Panc1 (cell line): ENCODE results near the gene TP53BP2. TPM values are rescaled to one million over a fixed set of nuclear protein-coding genes. Genes with fewer than 3 reads are reported as not detected.

Experiments
- ATAC-seq: fragments of 200-7000 bp; cut with Tn5 transposase; 2 replicates; pipeline ENCODE4 v1.9.1; 2020; ENCODE audit warnings: mild to moderate bottlenecking, moderate library complexity
- BruUV-seq: library from RNA; stranded (reverse); fragments of 400-500 nt; replicated peaks from 2 replicates; lab custom pipeline; 2021; lab: Mats Ljungman, UMichigan
- CTCF ChIA-PET: fragments of 300-600 bp; sonication (Branson Sonifier 250); formaldehyde crosslinking; loops from one replicate; lab custom pipeline; 2022; ENCODE audit warnings: antibody characterized with exemption; lab: Charles Lee
- POLR2A ChIA-PET: fragments of 300-600 bp; sonication (Branson Sonifier 250); formaldehyde crosslinking; loops from one replicate; lab custom pipeline; 2022; ENCODE audit warnings: antibody characterized with exemption; lab: Charles Lee
- DNase-seq: peaks from one replicate; pipeline ENCODE4 v3.0.0-alpha.2; 2010; ENCODE audit warnings: low read depth, low spot score
- H3K27ac ChIP-seq: 2 replicates; pipeline ENCODE4 v1.5.1; 2011; ENCODE audit warnings: mild to moderate bottlenecking, low read length, inconsistent platforms
- H3K27me3 ChIP-seq: fragments of 200-500 bp; sonication (Bioruptor generic); 2 replicates; pipeline ENCODE4 v1.6.0; 2014; ENCODE audit warnings: low read length, inconsistent platforms; ENCODE audit not compliant: control insufficient read depth, insufficient read depth
- H3K36me3 ChIP-seq: fragments of 200-500 bp; sonication (Bioruptor generic); 2 replicates; pipeline ENCODE4 v1.5.1; 2014; ENCODE audit warnings: inconsistent platforms, mild to moderate bottlenecking, low read length, moderate library complexity; ENCODE audit not compliant: control insufficient read depth, insufficient read depth
- H3K4me1 ChIP-seq: 2 replicates; pipeline ENCODE4 v1.5.1; 2011; ENCODE audit warnings: inconsistent platforms, mild to moderate bottlenecking, low read length, moderate library complexity; ENCODE audit not compliant: control insufficient read depth, insufficient read depth
- H3K4me3 ChIP-seq, 2 experiments: 2 replicates each; pipeline ENCODE4 v1.5.1; 2011 to 2012; ENCODE audit warnings: low read depth in 2 of 2, low read length in 2 of 2, mild to moderate bottlenecking in 2 of 2, inconsistent platforms in 1 of 2, moderate library complexity in 1 of 2
- H3K9me3 ChIP-seq: fragments of 200-500 bp; sonication (Bioruptor generic); 2 replicates; pipeline ENCODE4 v1.5.1; 2014; ENCODE audit warnings: low read depth, mild to moderate bottlenecking, inconsistent platforms, low read length, moderate library complexity; ENCODE audit not compliant: control insufficient read depth, insufficient read depth
- CTCF ChIP-seq: fragments of 450-650 bp; IDR thresholded peaks from 2 replicates; pipeline ENCODE4 v1.5.1; 2017; ENCODE audit warnings: mild to moderate bottlenecking
- POLR2AphosphoS5 ChIP-seq: IDR thresholded peaks from 2 replicates; pipeline ENCODE4 v1.6.1; 2012; ENCODE audit warnings: mild to moderate bottlenecking, low read depth, low read length, moderate library complexity
- REST ChIP-seq, 2 experiments: IDR thresholded peaks; 2 replicates each; pipeline ENCODE4 v1.6.1; 2011 to 2012; ENCODE audit warnings: low read depth in 2 of 2, control low read depth in 1 of 2, low read length in 1 of 2, mild to moderate bottlenecking in 1 of 2, moderate library complexity in 1 of 2; ENCODE audit not compliant: insufficient read depth in 1 of 2
- SIN3A ChIP-seq: IDR thresholded peaks from 2 replicates; pipeline ENCODE4 v1.6.1; 2012; ENCODE audit warnings: low read depth, mild to moderate bottlenecking, low read length, moderate library complexity, borderline replicate concordance; ENCODE audit not compliant: insufficient read depth
- TCF7L2 ChIP-seq: IDR thresholded peaks from 2 replicates; pipeline ENCODE4 v1.6.1; 2011; ENCODE audit warnings: mild to moderate bottlenecking, low read depth, low read length, inconsistent platforms
- in situ Hi-C: cut with HindIII; loops from 2 replicates; pipeline ENCODE4 v1.10.0; 2016; ENCODE audit warnings: low sequenced_read_pairs, low pct_unique_long_range_greater_than_20kb
- intact Hi-C: fragments of 100-400 bp; cut with micrococcal nuclease; formaldehyde crosslinking; loops from one replicate; pipeline ENCODE4 v1.10.0; 2022; ENCODE audit not compliant: unreplicated experiment
- total RNA-seq: library from RNA; stranded (reverse); gene quantifications from one replicate; pipeline ENCODE4 v1.2.1, GENCODE V29; 2021; ENCODE audit not compliant: unreplicated experiment

Gene TP53BP2
- total RNA-seq, 1 experiment from 2014 or later, result 51.4 TPM

GRCh38 chr1:223837206-223837605 is 8.5 kb downstream of the TP53BP2 start:
- in situ Hi-C loops, result no loop called here
- ATAC-seq (peak; percentile 34), DNase-seq (no peak)
- CTCF ChIA-PET, result no interaction called here
- H3K36me3 ChIP-seq, result no peaks in the 10 kb centered on the region
- peaks cover 65% of the 10 kb centered on the region for H3K4me1 ChIP-seq
- intact Hi-C loops, result no loop called here
- no peak overlapping the region for H3K4me3 ChIP-seq
- no peak overlapping the region for H3K27ac ChIP-seq
- TF ChIP-seq SIN3A (no peak), CTCF (no peak), REST (IDR thresholded peaks at IDR 0.05; ENCODE audit: insufficient read depth in 1 of 2, low read depth in 2 of 2, low read length in 1 of 2) (no peak)
- H3K9me3 ChIP-seq, result no peaks in the 10 kb centered on the region
- no peaks in the 10 kb centered on the region for H3K27me3 ChIP-seq
- POLR2A ChIA-PET, result interaction anchor here (0.6 kb wide), 1 partner anchor 66 kb away, joined by 3 read pairs; no protein-coding TSS in a partner anchor
- BruUV-seq, result no TSS peak

GRCh38 chr1:223836586-223836985 is 9.2 kb downstream of the TP53BP2 start:
- H3K27ac ChIP-seq, result no peak overlapping the region
- no peaks in the 10 kb centered on the region for H3K9me3 ChIP-seq
- TF ChIP-seq POLR2AphosphoS5, result no peak
- no peak for TF ChIP-seq REST (IDR thresholded peaks at IDR 0.05; ENCODE audit: insufficient read depth in 1 of 2, low read depth in 2 of 2, low read length in 1 of 2)
- no peak for TF ChIP-seq SIN3A
- TF ChIP-seq CTCF, result no peak
- no peak for TF ChIP-seq TCF7L2
- no peaks in the 10 kb centered on the region for H3K36me3 ChIP-seq
- DNase-seq (no peak), ATAC-seq (no peak)
- POLR2A ChIA-PET, result no interaction called here
- peaks cover 67% of the 10 kb centered on the region for H3K4me1 ChIP-seq
- intact Hi-C loops, result no loop called here
- no peaks in the 10 kb centered on the region for H3K27me3 ChIP-seq
- no peak overlapping the region for H3K4me3 ChIP-seq
- in situ Hi-C loops, result no loop called here
- CTCF ChIA-PET, result no interaction called here
- no TSS peak for BruUV-seq
